ENCODE measurements around the gene SLC12A2. TPM values are rescaled to one million over a fixed set of nuclear protein-coding genes. Genes with fewer than 3 reads are reported as not detected.

The SLC12A2 gene
- total RNA-seq, 1 experiment from 2014 or later, result 85.2 TPM

DNA sequence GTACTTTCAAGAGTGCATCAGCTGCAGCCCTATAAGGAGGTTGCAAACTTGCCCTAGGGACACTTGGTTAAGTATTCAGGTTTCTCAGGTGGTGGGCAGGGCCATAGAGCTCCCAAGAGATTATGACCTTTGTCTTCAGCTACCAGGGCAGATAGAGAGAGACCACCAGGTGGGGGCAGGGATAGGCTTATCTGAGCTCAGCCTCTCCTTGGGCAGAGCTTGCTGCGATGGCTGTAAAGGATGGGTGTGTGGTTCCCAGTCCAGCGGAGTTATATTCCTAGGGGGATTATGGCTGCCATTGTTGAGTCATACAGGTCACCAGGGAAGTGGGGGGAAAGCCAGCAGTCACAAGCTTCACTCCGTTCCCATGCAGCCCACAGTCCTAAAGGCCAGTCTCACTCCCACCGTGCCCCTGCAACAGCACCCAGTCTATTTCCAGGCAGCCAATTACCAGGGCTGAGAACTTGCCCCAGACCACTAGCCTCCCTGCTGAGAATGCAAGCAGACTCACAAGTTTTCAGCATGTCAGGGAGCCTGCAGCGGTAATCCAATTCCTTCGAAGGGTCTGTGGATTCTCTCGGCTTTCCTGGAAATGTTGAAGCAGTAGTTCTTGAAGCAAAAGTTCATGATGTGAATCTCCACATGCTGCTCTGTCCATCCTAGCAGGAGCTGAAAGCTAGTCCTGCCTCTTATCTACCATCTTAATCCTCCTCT is 151.5 kb downstream of the SLC12A2 start:
- no peaks in the 10 kb centered on the region for H3K36me3 Mint-ChIP-seq (ENCODE audit: insufficient read depth, unreplicated experiment)
- BruUV-seq (replicated peaks), result no TSS peak
- Histone ChIP-seq H3K4me3 (ENCODE audit: low read depth, low read length) (no peak overlapping the region), H3K27me3 (replicated peaks; ENCODE audit: control insufficient read depth, insufficient read depth, low read length) (no peaks in the 10 kb centered on the region), H3K4me1 (no peaks in the 10 kb centered on the region), H3K36me3 (ENCODE audit: control insufficient read depth, insufficient read depth, low read length) (no peaks in the 10 kb centered on the region), H3K9me3 (no peaks in the 10 kb centered on the region)
- TF ChIP-seq, protein P1, sequence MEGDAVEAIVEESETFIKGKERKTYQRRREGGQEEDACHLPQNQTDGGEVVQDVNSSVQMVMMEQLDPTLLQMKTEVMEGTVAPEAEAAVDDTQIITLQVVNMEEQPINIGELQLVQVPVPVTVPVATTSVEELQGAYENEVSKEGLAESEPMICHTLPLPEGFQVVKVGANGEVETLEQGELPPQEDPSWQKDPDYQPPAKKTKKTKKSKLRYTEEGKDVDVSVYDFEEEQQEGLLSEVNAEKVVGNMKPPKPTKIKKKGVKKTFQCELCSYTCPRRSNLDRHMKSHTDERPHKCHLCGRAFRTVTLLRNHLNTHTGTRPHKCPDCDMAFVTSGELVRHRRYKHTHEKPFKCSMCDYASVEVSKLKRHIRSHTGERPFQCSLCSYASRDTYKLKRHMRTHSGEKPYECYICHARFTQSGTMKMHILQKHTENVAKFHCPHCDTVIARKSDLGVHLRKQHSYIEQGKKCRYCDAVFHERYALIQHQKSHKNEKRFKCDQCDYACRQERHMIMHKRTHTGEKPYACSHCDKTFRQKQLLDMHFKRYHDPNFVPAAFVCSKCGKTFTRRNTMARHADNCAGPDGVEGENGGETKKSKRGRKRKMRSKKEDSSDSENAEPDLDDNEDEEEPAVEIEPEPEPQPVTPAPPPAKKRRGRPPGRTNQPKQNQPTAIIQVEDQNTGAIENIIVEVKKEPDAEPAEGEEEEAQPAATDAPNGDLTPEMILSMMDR (IDR thresholded peaks at IDR 0.05; ENCODE audit: insufficient read depth in 1 of 2, low read depth in 1 of 2, low read length in 1 of 2, severe bottlenecking in 1 of 2, unreplicated experiment in 1 of 2), result no peak
- H3K27me3 Mint-ChIP-seq (ENCODE audit: insufficient read depth, unreplicated experiment), result no peaks in the 10 kb centered on the region
- H3K4me3 Mint-ChIP-seq (ENCODE audit: unreplicated experiment), result no peak overlapping the region
- POLR2A ChIA-PET, result no interaction called here
- CTCF ChIA-PET, result no interaction called here
- intact Hi-C loops (cut with micrococcal nuclease; ENCODE audit: unreplicated experiment), result no loop called here
- DNase-seq, result no peak
- H3K9me3 Mint-ChIP-seq (ENCODE audit: unreplicated experiment), result peaks cover 10% of the 10 kb centered on the region
- H3K4me1 Mint-ChIP-seq (ENCODE audit: low read depth, unreplicated experiment), result no peaks in the 10 kb centered on the region
- H3K27ac Mint-ChIP-seq (ENCODE audit: unreplicated experiment), result no peak overlapping the region

DNA sequence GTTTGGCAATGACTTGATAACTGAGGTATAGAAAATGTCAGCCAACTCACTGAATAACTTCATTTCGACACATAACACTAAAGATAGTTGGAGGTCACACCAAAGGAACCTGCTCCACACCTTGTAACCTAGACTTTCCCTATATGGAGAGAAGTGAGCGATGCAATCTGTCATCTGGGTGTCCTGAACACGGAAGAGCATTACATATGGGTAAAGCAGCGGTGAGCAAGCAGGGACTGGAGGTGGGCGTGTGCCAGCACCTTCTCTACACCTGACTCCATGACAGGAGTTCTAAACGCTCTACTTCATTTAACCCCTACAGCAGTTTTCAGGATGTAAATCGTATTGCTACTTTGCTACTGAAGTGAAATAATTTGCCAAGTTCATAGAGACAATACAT is 152.8 kb downstream of the SLC12A2 start:
- Histone ChIP-seq H3K27me3 (replicated peaks; ENCODE audit: control insufficient read depth, insufficient read depth, low read length) (no peaks in the 10 kb centered on the region), H3K36me3 (ENCODE audit: control insufficient read depth, insufficient read depth, low read length) (no peaks in the 10 kb centered on the region), H3K4me3 (ENCODE audit: low read depth, low read length) (no peak overlapping the region), H3K4me1 (no peaks in the 10 kb centered on the region), H3K9me3 (no peaks in the 10 kb centered on the region)
- intact Hi-C loops (cut with micrococcal nuclease; ENCODE audit: unreplicated experiment), result no loop called here
- POLR2A ChIA-PET, result no interaction called here
- DNase-seq, result no peak
- Mint-ChIP-seq H3K4me3 (ENCODE audit: unreplicated experiment) (no peak overlapping the region), H3K4me1 (ENCODE audit: low read depth, unreplicated experiment) (no peaks in the 10 kb centered on the region), H3K27ac (ENCODE audit: unreplicated experiment) (no peak overlapping the region), H3K27me3 (ENCODE audit: insufficient read depth, unreplicated experiment) (no peaks in the 10 kb centered on the region), H3K36me3 (ENCODE audit: insufficient read depth, unreplicated experiment) (no peaks in the 10 kb centered on the region), H3K9me3 (ENCODE audit: unreplicated experiment) (no peaks in the 10 kb centered on the region)
- TF ChIP-seq, protein P1 (IDR thresholded peaks at IDR 0.05; ENCODE audit: insufficient read depth in 1 of 2, low read depth in 1 of 2, low read length in 1 of 2, severe bottlenecking in 1 of 2, unreplicated experiment in 1 of 2), result no peak
- CTCF ChIA-PET, result no interaction called here
- BruUV-seq (replicated peaks), result no TSS peak

DNA sequence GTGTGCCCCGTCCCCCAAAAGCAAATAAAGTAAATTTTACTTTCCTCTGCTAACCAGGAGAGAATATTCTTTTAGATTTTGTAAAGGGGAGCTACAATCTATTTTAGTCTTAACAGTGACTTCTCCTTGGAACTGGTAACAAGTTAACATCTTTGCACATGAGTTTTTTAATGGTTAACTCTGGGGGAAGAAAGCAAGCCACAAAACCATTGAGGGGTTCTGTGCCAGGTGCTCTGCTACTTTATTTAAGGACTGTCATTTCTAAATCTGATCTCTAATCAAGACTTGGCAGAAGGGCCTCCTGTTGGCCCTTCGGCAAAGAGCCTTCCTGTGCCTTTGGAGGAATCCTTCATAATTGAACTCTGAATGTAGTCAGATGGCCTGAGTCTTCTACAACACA is 153.4 kb downstream of the SLC12A2 start:
- Histone ChIP-seq H3K36me3 (ENCODE audit: control insufficient read depth, insufficient read depth, low read length) (no peaks in the 10 kb centered on the region), H3K4me1 (no peaks in the 10 kb centered on the region), H3K4me3 (ENCODE audit: low read depth, low read length) (no peak overlapping the region), H3K9me3 (no peaks in the 10 kb centered on the region), H3K27me3 (replicated peaks; ENCODE audit: control insufficient read depth, insufficient read depth, low read length) (no peaks in the 10 kb centered on the region)
- Mint-ChIP-seq H3K4me3 (ENCODE audit: unreplicated experiment) (no peak overlapping the region), H3K4me1 (ENCODE audit: low read depth, unreplicated experiment) (no peaks in the 10 kb centered on the region), H3K36me3 (ENCODE audit: insufficient read depth, unreplicated experiment) (no peaks in the 10 kb centered on the region), H3K9me3 (ENCODE audit: unreplicated experiment) (no peaks in the 10 kb centered on the region), H3K27me3 (ENCODE audit: insufficient read depth, unreplicated experiment) (no peaks in the 10 kb centered on the region), H3K27ac (ENCODE audit: unreplicated experiment) (no peak overlapping the region)
- ChIA-PET CTCF (no interaction called here), POLR2A (no interaction called here)
- BruUV-seq (replicated peaks), result no TSS peak
- intact Hi-C loops (cut with micrococcal nuclease; ENCODE audit: unreplicated experiment), result no loop called here
- no peak for DNase-seq
- TF ChIP-seq, protein P1 (IDR thresholded peaks at IDR 0.05; ENCODE audit: insufficient read depth in 1 of 2, low read depth in 1 of 2, low read length in 1 of 2, severe bottlenecking in 1 of 2, unreplicated experiment in 1 of 2), result no peak

Data from Caco-2 (cell line).